ENCODE data around the gene AP2M1.

- TF ChIP-seq CTCF (conservative IDR thresholded peaks at IDR 0.05) (no peak), ZFX (IDR thresholded peaks at IDR 0.05) (no peak)
Observed at GRCh38 chr3:184144505-184144904, 30.1 kb upstream of the AP2M1 start.

All from C4-2B (cell line).